ENCODE measurements around the gene BRD1.

DNA sequence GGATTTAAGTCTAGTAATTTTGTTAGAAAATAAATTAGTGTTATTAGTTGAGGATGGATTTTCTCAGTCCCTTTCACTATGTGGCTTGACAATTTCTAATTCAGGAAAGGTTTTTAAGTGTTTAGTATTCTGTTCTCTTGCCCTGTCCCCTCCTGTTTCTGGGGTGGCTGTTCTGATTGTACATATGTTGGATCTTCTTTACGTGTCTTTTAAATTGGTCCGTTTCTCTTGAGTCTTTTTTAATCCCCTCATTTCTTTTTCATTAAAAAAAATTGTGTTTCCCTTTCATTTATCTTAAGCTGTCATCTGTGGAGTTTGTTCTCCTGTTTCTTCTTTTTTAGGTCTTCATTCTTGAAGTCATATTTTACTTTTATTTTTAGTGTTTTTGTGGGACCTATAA, 38.5 kb upstream of the BRD1 start:
- TF ChIP-seq, protein P1, sequence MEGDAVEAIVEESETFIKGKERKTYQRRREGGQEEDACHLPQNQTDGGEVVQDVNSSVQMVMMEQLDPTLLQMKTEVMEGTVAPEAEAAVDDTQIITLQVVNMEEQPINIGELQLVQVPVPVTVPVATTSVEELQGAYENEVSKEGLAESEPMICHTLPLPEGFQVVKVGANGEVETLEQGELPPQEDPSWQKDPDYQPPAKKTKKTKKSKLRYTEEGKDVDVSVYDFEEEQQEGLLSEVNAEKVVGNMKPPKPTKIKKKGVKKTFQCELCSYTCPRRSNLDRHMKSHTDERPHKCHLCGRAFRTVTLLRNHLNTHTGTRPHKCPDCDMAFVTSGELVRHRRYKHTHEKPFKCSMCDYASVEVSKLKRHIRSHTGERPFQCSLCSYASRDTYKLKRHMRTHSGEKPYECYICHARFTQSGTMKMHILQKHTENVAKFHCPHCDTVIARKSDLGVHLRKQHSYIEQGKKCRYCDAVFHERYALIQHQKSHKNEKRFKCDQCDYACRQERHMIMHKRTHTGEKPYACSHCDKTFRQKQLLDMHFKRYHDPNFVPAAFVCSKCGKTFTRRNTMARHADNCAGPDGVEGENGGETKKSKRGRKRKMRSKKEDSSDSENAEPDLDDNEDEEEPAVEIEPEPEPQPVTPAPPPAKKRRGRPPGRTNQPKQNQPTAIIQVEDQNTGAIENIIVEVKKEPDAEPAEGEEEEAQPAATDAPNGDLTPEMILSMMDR (conservative IDR thresholded peaks at IDR 0.05; ENCODE audit: low read depth in 2 of 2), result no peak
- TF ChIP-seq POLR2AphosphoS5 (IDR thresholded peaks at IDR 0.05; ENCODE audit: low read depth), result no peak
- no peak for TF ChIP-seq CREB1 (CRISPR knock-in tag; IDR thresholded peaks at IDR 0.05; ENCODE audit: low read depth)
- no peak for TF ChIP-seq JUNB (IDR thresholded peaks at IDR 0.05; ENCODE audit: unreplicated experiment)
- no peak for TF ChIP-seq NANOG (IDR thresholded peaks at IDR 0.05; ENCODE audit: borderline replicate concordance)
- TF ChIP-seq, protein P2, sequence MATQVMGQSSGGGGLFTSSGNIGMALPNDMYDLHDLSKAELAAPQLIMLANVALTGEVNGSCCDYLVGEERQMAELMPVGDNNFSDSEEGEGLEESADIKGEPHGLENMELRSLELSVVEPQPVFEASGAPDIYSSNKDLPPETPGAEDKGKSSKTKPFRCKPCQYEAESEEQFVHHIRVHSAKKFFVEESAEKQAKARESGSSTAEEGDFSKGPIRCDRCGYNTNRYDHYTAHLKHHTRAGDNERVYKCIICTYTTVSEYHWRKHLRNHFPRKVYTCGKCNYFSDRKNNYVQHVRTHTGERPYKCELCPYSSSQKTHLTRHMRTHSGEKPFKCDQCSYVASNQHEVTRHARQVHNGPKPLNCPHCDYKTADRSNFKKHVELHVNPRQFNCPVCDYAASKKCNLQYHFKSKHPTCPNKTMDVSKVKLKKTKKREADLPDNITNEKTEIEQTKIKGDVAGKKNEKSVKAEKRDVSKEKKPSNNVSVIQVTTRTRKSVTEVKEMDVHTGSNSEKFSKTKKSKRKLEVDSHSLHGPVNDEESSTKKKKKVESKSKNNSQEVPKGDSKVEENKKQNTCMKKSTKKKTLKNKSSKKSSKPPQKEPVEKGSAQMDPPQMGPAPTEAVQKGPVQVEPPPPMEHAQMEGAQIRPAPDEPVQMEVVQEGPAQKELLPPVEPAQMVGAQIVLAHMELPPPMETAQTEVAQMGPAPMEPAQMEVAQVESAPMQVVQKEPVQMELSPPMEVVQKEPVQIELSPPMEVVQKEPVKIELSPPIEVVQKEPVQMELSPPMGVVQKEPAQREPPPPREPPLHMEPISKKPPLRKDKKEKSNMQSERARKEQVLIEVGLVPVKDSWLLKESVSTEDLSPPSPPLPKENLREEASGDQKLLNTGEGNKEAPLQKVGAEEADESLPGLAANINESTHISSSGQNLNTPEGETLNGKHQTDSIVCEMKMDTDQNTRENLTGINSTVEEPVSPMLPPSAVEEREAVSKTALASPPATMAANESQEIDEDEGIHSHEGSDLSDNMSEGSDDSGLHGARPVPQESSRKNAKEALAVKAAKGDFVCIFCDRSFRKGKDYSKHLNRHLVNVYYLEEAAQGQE (IDR thresholded peaks at IDR 0.05; ENCODE audit: unreplicated experiment), result no peak
- no peak for TF ChIP-seq EZH2phosphoT487 (IDR thresholded peaks at IDR 0.05; ENCODE audit: unreplicated experiment)
- TF ChIP-seq ZNF331 (CRISPR knock-in tag; IDR thresholded peaks at IDR 0.05; ENCODE audit: low read depth), result no peak
- TF ChIP-seq, protein P3, sequence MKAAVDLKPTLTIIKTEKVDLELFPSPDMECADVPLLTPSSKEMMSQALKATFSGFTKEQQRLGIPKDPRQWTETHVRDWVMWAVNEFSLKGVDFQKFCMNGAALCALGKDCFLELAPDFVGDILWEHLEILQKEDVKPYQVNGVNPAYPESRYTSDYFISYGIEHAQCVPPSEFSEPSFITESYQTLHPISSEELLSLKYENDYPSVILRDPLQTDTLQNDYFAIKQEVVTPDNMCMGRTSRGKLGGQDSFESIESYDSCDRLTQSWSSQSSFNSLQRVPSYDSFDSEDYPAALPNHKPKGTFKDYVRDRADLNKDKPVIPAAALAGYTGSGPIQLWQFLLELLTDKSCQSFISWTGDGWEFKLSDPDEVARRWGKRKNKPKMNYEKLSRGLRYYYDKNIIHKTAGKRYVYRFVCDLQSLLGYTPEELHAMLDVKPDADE (IDR thresholded peaks at IDR 0.05), result no peak
- TF ChIP-seq EZH2 (IDR thresholded peaks at IDR 0.05; ENCODE audit: low read depth, unreplicated experiment), result no peak
- TF ChIP-seq ZNF114 (CRISPR knock-in tag; IDR thresholded peaks at IDR 0.05), result no peak

Measured in GM23338 (cell line).